ENCODE measurements around the gene CPT1A.

The CPT1A gene

GRCh38 chr11:68798221-68798813 is 43.4 kb downstream of the CPT1A start:
- DNase-seq (ENCODE audit: low read depth in 2 of 2), result peak; percentile 17 to 38

GRCh38 chr11:68796801-68797200 is 44.9 kb downstream of the CPT1A start:
- no peak for DNase-seq (ENCODE audit: low read depth in 2 of 2)

- DNase-seq (ENCODE audit: low read depth in 2 of 2), result no peak
Measured at GRCh38 chr11:68792400-68792966, 49.2 kb downstream of the CPT1A start.

- no peak for DNase-seq (ENCODE audit: low read depth in 2 of 2)
Measured at GRCh38 chr11:68784653-68785052, 57.1 kb downstream of the CPT1A start.

GRCh38 chr11:68783216-68783821 is 58.4 kb downstream of the CPT1A start:
- no peak for DNase-seq (ENCODE audit: low read depth in 2 of 2)

GRCh38 chr11:68782711-68783110 is 59.0 kb downstream of the CPT1A start:
- DNase-seq (ENCODE audit: low read depth in 2 of 2), result no peak

- DNase-seq (ENCODE audit: low read depth in 2 of 2), result no peak
Measured at GRCh38 chr11:68780829-68781228, 60.9 kb downstream of the CPT1A start.

- DNase-seq (ENCODE audit: low read depth in 2 of 2), result no peak
Measured at GRCh38 chr11:68778205-68778604, 63.5 kb downstream of the CPT1A start.

GRCh38 chr11:68776442-68777235 is 65.1 kb downstream of the CPT1A start:
- no peak for DNase-seq (ENCODE audit: low read depth in 2 of 2)

- no peak for DNase-seq (ENCODE audit: low read depth in 2 of 2)
Measured at GRCh38 chr11:68775951-68776388, 65.7 kb downstream of the CPT1A start.

GRCh38 chr11:68774194-68774585 is 67.5 kb downstream of the CPT1A start:
- no peak for DNase-seq (ENCODE audit: low read depth in 2 of 2)

GRCh38 chr11:68773521-68774193 is 68.1 kb downstream of the CPT1A start:
- DNase-seq (ENCODE audit: low read depth in 2 of 2), result no peak

- DNase-seq (ENCODE audit: low read depth in 2 of 2), result no peak
Measured at GRCh38 chr11:68772936-68773335, 68.8 kb downstream of the CPT1A start.

- no peak for DNase-seq (ENCODE audit: low read depth in 2 of 2)
Measured at GRCh38 chr11:68770781-68771180, 70.9 kb downstream of the CPT1A start.

GRCh38 chr11:68767672-68768071 is 74.0 kb downstream of the CPT1A start:
- no peak for DNase-seq (ENCODE audit: low read depth in 2 of 2)

- DNase-seq (ENCODE audit: low read depth in 2 of 2), result no peak
Measured at GRCh38 chr11:68766786-68767185, 74.9 kb downstream of the CPT1A start.

GRCh38 chr11:68764746-68765145 is 77.0 kb downstream of the CPT1A start:
- no peak for DNase-seq (ENCODE audit: low read depth in 2 of 2)

GRCh38 chr11:68763926-68764657 is 77.6 kb downstream of the CPT1A start:
- DNase-seq (ENCODE audit: low read depth in 2 of 2), result no peak

- DNase-seq (ENCODE audit: low read depth in 2 of 2), result no peak
Measured at GRCh38 chr11:68763181-68763721, 78.5 kb downstream of the CPT1A start.

GRCh38 chr11:68762481-68762880 is 79.2 kb downstream of the CPT1A start:
- DNase-seq (ENCODE audit: low read depth in 2 of 2), result no peak

GRCh38 chr11:68761801-68762200 is 79.9 kb downstream of the CPT1A start:
- no peak for DNase-seq (ENCODE audit: low read depth in 2 of 2)

Data from stimulated activated CD4-positive, alpha-beta T cell treated with anti-CD3 and anti-CD28 coated beads, Interleukin-1b, Interleukin-23, amount 100 ng/mL, for 4 hours (primary cell).